ENCODE data around the gene HNF1A.

HNF1A gene

GRCh38 chr12:120988658-120989057 is 10.3 kb downstream of the HNF1A start:
- DNase-seq (ENCODE audit: low read depth) = no peak

GRCh38 chr12:120989687-120990086 is 11.3 kb downstream of the HNF1A start:
- no peak for DNase-seq (ENCODE audit: low read depth)

- no peak for DNase-seq (ENCODE audit: low read depth)
Observed at GRCh38 chr12:120990487-120991055, 12.2 kb downstream of the HNF1A start.

GRCh38 chr12:120991965-120992364 is 13.6 kb downstream of the HNF1A start:
- DNase-seq (ENCODE audit: low read depth) = no peak

- no peak for DNase-seq (ENCODE audit: low read depth)
Observed at GRCh38 chr12:120992989-120993388, 14.6 kb downstream of the HNF1A start.

- DNase-seq (ENCODE audit: low read depth) = no peak
Observed at GRCh38 chr12:120993496-120993895, 15.2 kb downstream of the HNF1A start.

GRCh38 chr12:120994059-120994458 is 15.7 kb downstream of the HNF1A start:
- no peak for DNase-seq (ENCODE audit: low read depth)

- DNase-seq (ENCODE audit: low read depth) = no peak
Observed at GRCh38 chr12:120994589-120995337, 16.4 kb downstream of the HNF1A start.

GRCh38 chr12:120996133-120996746 is 17.9 kb downstream of the HNF1A start:
- DNase-seq (ENCODE audit: low read depth) = no peak

- no peak for DNase-seq (ENCODE audit: low read depth)
Observed at GRCh38 chr12:120997448-120997847, 19.1 kb downstream of the HNF1A start.

GRCh38 chr12:120998435-120998834 is 20.1 kb downstream of the HNF1A start:
- DNase-seq (ENCODE audit: low read depth) = no peak

- no peak for DNase-seq (ENCODE audit: low read depth)
Observed at GRCh38 chr12:120999191-121000120, 21.1 kb downstream of the HNF1A start.

GRCh38 chr12:121000530-121000929 is 22.2 kb downstream of the HNF1A start:
- DNase-seq (ENCODE audit: low read depth) = no peak

GRCh38 chr12:121001060-121001459 is 22.7 kb downstream of the HNF1A start:
- DNase-seq (ENCODE audit: low read depth) = no peak

GRCh38 chr12:121001841-121002483 is 23.6 kb downstream of the HNF1A start:
- DNase-seq (ENCODE audit: low read depth) = no peak

- no peak for DNase-seq (ENCODE audit: low read depth)
Observed at GRCh38 chr12:121003650-121004049, 25.3 kb downstream of the HNF1A start.

- DNase-seq (ENCODE audit: low read depth) = no peak
Observed at GRCh38 chr12:121004253-121004815, 26.0 kb downstream of the HNF1A start.

GRCh38 chr12:121005346-121005815 is 27.0 kb downstream of the HNF1A start:
- no peak for DNase-seq (ENCODE audit: low read depth)

GRCh38 chr12:121008347-121009098 is 30.2 kb downstream of the HNF1A start:
- no peak for DNase-seq (ENCODE audit: low read depth)

- DNase-seq (ENCODE audit: low read depth) = no peak
Observed at GRCh38 chr12:121009741-121010140, 31.4 kb downstream of the HNF1A start.

- no peak for DNase-seq (ENCODE audit: low read depth)
Observed at GRCh38 chr12:121010860-121011259, 32.5 kb downstream of the HNF1A start.

Measured in CMK (cell line).